Measurements from ENCODE around the gene DRD3. TPM values are rescaled to one million over a fixed set of nuclear protein-coding genes. Genes with fewer than 3 reads are reported as not detected.

DRD3 gene
- polyA plus RNA-seq, 3 donors = not detected

- TF ChIP-seq, protein P1, sequence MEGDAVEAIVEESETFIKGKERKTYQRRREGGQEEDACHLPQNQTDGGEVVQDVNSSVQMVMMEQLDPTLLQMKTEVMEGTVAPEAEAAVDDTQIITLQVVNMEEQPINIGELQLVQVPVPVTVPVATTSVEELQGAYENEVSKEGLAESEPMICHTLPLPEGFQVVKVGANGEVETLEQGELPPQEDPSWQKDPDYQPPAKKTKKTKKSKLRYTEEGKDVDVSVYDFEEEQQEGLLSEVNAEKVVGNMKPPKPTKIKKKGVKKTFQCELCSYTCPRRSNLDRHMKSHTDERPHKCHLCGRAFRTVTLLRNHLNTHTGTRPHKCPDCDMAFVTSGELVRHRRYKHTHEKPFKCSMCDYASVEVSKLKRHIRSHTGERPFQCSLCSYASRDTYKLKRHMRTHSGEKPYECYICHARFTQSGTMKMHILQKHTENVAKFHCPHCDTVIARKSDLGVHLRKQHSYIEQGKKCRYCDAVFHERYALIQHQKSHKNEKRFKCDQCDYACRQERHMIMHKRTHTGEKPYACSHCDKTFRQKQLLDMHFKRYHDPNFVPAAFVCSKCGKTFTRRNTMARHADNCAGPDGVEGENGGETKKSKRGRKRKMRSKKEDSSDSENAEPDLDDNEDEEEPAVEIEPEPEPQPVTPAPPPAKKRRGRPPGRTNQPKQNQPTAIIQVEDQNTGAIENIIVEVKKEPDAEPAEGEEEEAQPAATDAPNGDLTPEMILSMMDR (IDR thresholded peaks at IDR 0.05) = no peak
- Mint-ChIP-seq H3K4me1 (no peaks in the 10 kb centered on the region), H3K36me3 (no peaks in the 10 kb centered on the region), H3K9me3 (peaks cover 4 to 15% (median 10%) of the 10 kb centered on the region in 7 donors), H3K27ac (no peak overlapping the region), H3K27me3 (ENCODE audit: low read depth in 3 of 3) (peaks cover 2 to 3% (median 3%) of the 10 kb centered on the region in 3 donors), H3K4me3 (no peak overlapping the region)
- H3K9ac ChIP-seq (ENCODE audit: insufficient read depth, low read length, poor library complexity, severe bottlenecking) = no peak overlapping the region
- H3K27me3 ChIP-seq (ENCODE audit: control insufficient read depth in 2 of 2, insufficient read depth in 2 of 2, low read length in 2 of 2) = no peaks in the 10 kb centered on the region
- no peak overlapping the region for H3K4me2 ChIP-seq (replicated peaks; ENCODE audit: extremely low read depth, low read length, poor library complexity, severe bottlenecking)
- H3K9me3 ChIP-seq (replicated peaks in 1 of 2; ENCODE audit: control insufficient read depth in 1 of 2, insufficient read depth in 1 of 2, low read length in 2 of 2) = peaks cover 0 to 13% of the 10 kb centered on the region in 2 donors
- no peak for DNase-seq
- WGBS (ENCODE audit: insufficient coverage) = 100% methylated on average over 1 of the region's 1 CpG
- H4K20me1 ChIP-seq (ENCODE audit: insufficient read depth, low read length) = no peaks in the 10 kb centered on the region
- intact Hi-C loops (cut with micrococcal nuclease) = no loop called here
- H3K36me3 ChIP-seq (replicated peaks in 1 of 2; ENCODE audit: control insufficient read depth in 1 of 2, insufficient read depth in 2 of 2, low read length in 2 of 2) = no peaks in the 10 kb centered on the region
- no peaks in the 10 kb centered on the region for H3K79me2 ChIP-seq (ENCODE audit: insufficient read depth, low read length)
- H3K4me3 ChIP-seq (replicated peaks in 1 of 3; ENCODE audit: low read depth in 2 of 3, low read length in 3 of 3) = no peak overlapping the region
- no peak overlapping the region for H3K27ac ChIP-seq (ENCODE audit: low read depth in 1 of 2, low read length in 2 of 2)
- H2AFZ ChIP-seq (ENCODE audit: insufficient read depth, low read depth, low read length, poor library complexity, severe bottlenecking) = no peak overlapping the region
- H3K4me1 ChIP-seq (ENCODE audit: control insufficient read depth in 1 of 2, insufficient read depth in 2 of 2, low read length in 2 of 2) = no peaks in the 10 kb centered on the region
These were observed 43.0 kb upstream of the DRD3 start for GRCh38 chr3:114221881-114222264.

GRCh38 chr3:114221165-114221880, 42.5 kb upstream of the DRD3 start:
- Histone ChIP-seq H3K36me3 (replicated peaks in 1 of 2; ENCODE audit: control insufficient read depth in 1 of 2, insufficient read depth in 2 of 2, low read length in 2 of 2) (no peaks in the 10 kb centered on the region), H3K9me3 (replicated peaks in 1 of 2; ENCODE audit: control insufficient read depth in 1 of 2, insufficient read depth in 1 of 2, low read length in 2 of 2) (peaks cover 0 to 13% of the 10 kb centered on the region in 2 donors), H3K4me2 (replicated peaks; ENCODE audit: extremely low read depth, low read length, poor library complexity, severe bottlenecking) (no peak overlapping the region), H3K79me2 (ENCODE audit: insufficient read depth, low read length) (no peaks in the 10 kb centered on the region), H3K4me1 (ENCODE audit: control insufficient read depth in 1 of 2, insufficient read depth in 2 of 2, low read length in 2 of 2) (no peaks in the 10 kb centered on the region), H2AFZ (ENCODE audit: insufficient read depth, low read depth, low read length, poor library complexity, severe bottlenecking) (no peak overlapping the region), H3K27me3 (ENCODE audit: control insufficient read depth in 2 of 2, insufficient read depth in 2 of 2, low read length in 2 of 2) (no peaks in the 10 kb centered on the region), H3K4me3 (replicated peaks in 1 of 3; ENCODE audit: low read depth in 2 of 3, low read length in 3 of 3) (no peak overlapping the region), H3K27ac (ENCODE audit: low read depth in 1 of 2, low read length in 2 of 2) (no peak overlapping the region), H3K9ac (ENCODE audit: insufficient read depth, low read length, poor library complexity, severe bottlenecking) (no peak overlapping the region), H4K20me1 (ENCODE audit: insufficient read depth, low read length) (no peaks in the 10 kb centered on the region)
- Mint-ChIP-seq H3K36me3 (no peaks in the 10 kb centered on the region), H3K27me3 (ENCODE audit: low read depth in 3 of 3) (peaks cover 2 to 3% (median 3%) of the 10 kb centered on the region in 3 donors), H3K4me1 (no peaks in the 10 kb centered on the region), H3K4me3 (no peak overlapping the region), H3K9me3 (peaks cover 4 to 15% (median 10%) of the 10 kb centered on the region in 7 donors), H3K27ac (no peak overlapping the region)
- TF ChIP-seq, protein P1 (IDR thresholded peaks at IDR 0.05) = no peak
- WGBS (ENCODE audit: insufficient coverage) = 92% methylated on average over 8 of the region's 9 CpGs
- no peak for DNase-seq
- intact Hi-C loops (cut with micrococcal nuclease) = no loop called here
